Forelimb muscle (tissue), 1 donor: ENCODE data around the gene OBSL1. TPM values are rescaled to one million over a fixed set of nuclear protein-coding genes. Genes with fewer than 3 reads are reported as not detected.

Experiments used
- DNase-seq: peaks from one replicate; pipeline ENCODE4 v3.0.0-alpha.2; 2013; ENCODE audit warnings: low read depth
- polyA plus RNA-seq: library from polyadenylated mRNA; unstranded; fragments of 120-200 nt; gene quantifications from one replicate; pipeline ENCODE4 v1.2.1, GENCODE V29; 2013; ENCODE audit not compliant: insufficient read length

Gene OBSL1
- 138 TPM for polyA plus RNA-seq

- no peak for DNase-seq
Observed at GRCh38 chr2:219571311-219572236, at the start of gene OBSL1. Gene OBSL1 (minus strand): TSS chr2:219571539. CDS start chr2:219571232, 307 bp downstream.

GRCh38 chr2:219620546-219620945 is 49.2 kb upstream of the OBSL1 start:
- DNase-seq = no peak

- DNase-seq = no peak
Observed at GRCh38 chr2:219619235-219619634, 47.9 kb upstream of the OBSL1 start.

GRCh38 chr2:219618733-219619122 is 47.4 kb upstream of the OBSL1 start:
- DNase-seq = no peak

GRCh38 chr2:219616550-219616949 is 45.2 kb upstream of the OBSL1 start:
- no peak for DNase-seq

GRCh38 chr2:219615894-219616293 is 44.6 kb upstream of the OBSL1 start:
- DNase-seq = no peak

DNA sequence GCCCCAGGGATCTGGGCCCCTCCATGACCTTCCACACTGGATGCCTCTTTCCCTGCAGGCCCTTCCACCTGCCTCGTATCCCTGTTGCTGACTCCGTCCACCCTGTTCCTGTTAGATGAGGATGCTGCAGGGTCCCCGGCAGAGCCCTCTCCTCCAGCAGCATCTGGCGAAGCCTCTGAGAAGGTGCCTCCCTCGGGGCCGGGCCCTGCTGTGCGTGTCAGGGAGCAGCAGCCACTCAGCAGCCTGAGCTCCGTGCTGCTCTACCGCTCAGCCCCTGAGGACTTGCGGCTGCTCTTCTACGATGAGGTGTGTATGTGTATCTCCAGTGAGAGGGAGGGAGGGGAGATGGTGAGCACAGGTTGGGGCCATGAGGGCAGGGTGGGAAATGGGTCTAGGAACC is 43.7 kb upstream of the OBSL1 start:
- DNase-seq = no peak

- no peak for DNase-seq
Observed at GRCh38 chr2:219614076-219614860, 42.9 kb upstream of the OBSL1 start.

GRCh38 chr2:219613461-219614070 is 42.2 kb upstream of the OBSL1 start:
- no peak for DNase-seq

DNA sequence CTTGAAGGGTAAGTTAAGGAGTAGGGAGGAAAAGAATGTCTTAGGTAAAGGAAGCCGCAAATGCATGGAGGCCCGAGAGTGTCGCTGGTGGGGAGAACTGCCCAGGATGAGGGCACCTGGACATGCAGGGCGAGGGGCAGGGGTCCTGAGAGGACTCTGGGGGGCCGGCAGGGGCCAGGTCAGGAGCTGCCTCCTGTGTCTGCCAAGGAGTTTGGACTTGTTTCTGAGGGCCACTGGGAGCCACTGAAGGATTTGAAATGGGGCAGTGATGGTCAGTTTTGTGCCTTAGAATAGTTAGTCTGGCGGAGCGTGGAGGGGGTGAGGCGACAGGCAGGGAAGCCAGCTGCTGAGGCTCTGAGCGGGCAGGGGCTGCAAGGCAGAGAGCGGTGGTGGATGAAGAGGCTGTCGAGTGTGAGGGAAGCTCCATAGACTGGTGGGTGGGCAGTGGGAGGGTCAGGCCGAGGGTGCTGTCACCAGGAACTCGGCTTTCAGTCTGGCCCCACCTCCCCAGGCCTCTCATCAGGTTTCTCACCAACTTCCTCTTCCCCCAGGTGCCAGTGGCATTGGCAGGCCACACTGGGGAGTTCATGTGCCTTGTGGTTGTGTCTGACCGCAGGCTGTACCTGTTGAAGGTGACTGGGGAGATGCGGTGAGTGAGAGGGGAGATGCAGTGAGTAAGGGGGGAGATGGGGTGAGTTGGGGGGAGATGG is 41.4 kb upstream of the OBSL1 start:
- DNase-seq = no peak

- no peak for DNase-seq
Observed at GRCh38 chr2:219611866-219612576, 40.7 kb upstream of the OBSL1 start.

GRCh38 chr2:219611306-219611705 is 40.0 kb upstream of the OBSL1 start:
- no peak for DNase-seq

DNA sequence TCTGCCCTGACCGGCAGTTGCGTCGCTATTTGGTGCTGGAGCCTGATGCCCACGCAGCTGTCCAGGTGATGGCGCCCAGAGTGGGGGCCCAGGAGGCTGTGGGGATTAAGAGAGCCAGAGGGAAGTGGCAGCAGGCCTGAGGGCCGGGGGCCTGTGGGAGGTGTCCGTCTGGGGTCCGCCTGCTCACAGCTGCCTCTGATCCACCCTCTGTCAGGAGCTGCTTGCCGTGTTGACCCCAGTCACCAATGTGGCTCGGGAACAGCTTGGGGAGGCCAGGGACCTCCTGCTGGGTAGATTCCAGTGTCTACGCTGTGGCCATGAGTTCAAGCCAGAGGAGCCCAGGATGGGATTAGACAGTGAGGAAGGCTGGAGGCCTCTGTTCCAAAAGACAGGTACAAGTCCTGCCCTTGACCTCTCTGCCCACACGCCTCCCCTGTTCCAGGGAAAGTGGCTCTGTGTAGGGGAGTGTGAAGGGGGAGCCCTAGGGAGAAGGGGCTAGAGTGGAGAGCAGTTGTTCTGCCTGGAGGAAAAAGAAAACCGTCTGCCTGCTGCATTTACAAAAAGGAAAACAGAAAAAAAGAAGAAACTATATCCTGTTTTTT is 37.9 kb upstream of the OBSL1 start:
- no peak for DNase-seq

GRCh38 chr2:219608399-219608964 is 37.1 kb upstream of the OBSL1 start:
- no peak for DNase-seq

GRCh38 chr2:219607931-219608330 is 36.6 kb upstream of the OBSL1 start:
- no peak for DNase-seq

DNA sequence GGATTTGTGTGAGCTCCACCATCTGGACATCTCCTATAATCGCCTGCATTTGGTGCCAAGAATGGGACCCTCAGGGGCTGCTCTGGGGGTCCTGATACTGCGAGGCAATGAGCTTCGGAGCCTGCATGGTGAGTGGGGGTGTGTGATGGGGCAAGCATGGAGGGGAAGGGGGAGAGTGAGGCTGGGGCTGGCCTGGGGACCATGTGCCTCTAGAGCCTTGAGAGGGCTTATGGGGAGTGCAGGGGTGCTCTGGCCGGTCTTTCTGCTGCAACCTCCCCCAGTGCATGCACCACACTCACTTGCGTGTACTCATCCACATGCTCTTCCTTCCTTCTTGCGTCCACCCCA is 34.2 kb upstream of the OBSL1 start:
- DNase-seq = no peak

GRCh38 chr2:219603771-219604170 is 32.4 kb upstream of the OBSL1 start:
- DNase-seq = no peak

GRCh38 chr2:219598308-219599078 is 27.2 kb upstream of the OBSL1 start:
- no peak for DNase-seq

- peak; percentile 93 for DNase-seq
Observed at GRCh38 chr2:219597552-219598307, 26.4 kb upstream of the OBSL1 start, which contains the start of gene STK11IP. Gene STK11IP (plus strand): TSS chr2:219597857. CDS start chr2:219598120, 263 bp downstream.
